ENCODE data around the gene TUBA8.

- TF ChIP-seq CTCF (IDR thresholded peaks at IDR 0.05) (no peak), POLR2AphosphoS5 (IDR thresholded peaks at IDR 0.05; ENCODE audit: insufficient read depth in 1 of 2, low read depth in 1 of 2) (no peak)
Measured at GRCh38 chr22:18100781-18101180, 9.8 kb upstream of the TUBA8 start.

Measured in vagina (tissue), 2 donors.